Neural cell (in vitro differentiated cells): ENCODE data around the gene TOM1. TPM values are rescaled to one million over a fixed set of nuclear protein-coding genes. Genes with fewer than 3 reads are reported as not detected.

Source experiments
- H2AFZ ChIP-seq: fragments of 200-600, 300-800 bp; sonication (generic), shearing (Covaris generic); 2 replicates; pipeline ENCODE4 v1.6.0; 2014; ENCODE audit warnings: low read depth, mild to moderate bottlenecking, antibody characterized with exemption, low read length, moderate library complexity
- H3F3A ChIP-seq: fragments of 200-600 bp; shearing (Covaris generic); 2 replicates; pipeline ENCODE4 v1.6.1; 2016; ENCODE audit warnings: mild to moderate bottlenecking, moderate library complexity, mixed read lengths, antibody characterized with exemption, low read length; ENCODE audit not compliant: insufficient read depth, poor library complexity, severe bottlenecking
- H3K27ac ChIP-seq: fragments of 200-600, 300-800 bp; sonication (generic), shearing (Covaris generic); 2 replicates; pipeline ENCODE4 v1.5.1; 2014; ENCODE audit warnings: mild to moderate bottlenecking, low read length, moderate library complexity
- H3K27me3 ChIP-seq: fragments of 300-800, 200-600 bp; sonication (generic), shearing (Covaris generic); 2 replicates; pipeline ENCODE4 v1.6.0; 2014; ENCODE audit warnings: mild to moderate bottlenecking, low read depth, low read length, moderate library complexity; ENCODE audit not compliant: insufficient read depth
- H3K36me3 ChIP-seq: fragments of 300-800, 200-600 bp; sonication (generic), shearing (Covaris generic); 2 replicates; pipeline ENCODE4 v1.5.1; 2014; ENCODE audit warnings: mild to moderate bottlenecking, antibody characterized with exemption, low read length, moderate library complexity; ENCODE audit not compliant: insufficient read depth
- H3K4me2 ChIP-seq: fragments of 300-800, 200-600 bp; sonication (generic), shearing (Covaris generic); 2 replicates; pipeline ENCODE4 v1.6.0; 2014; ENCODE audit warnings: mild to moderate bottlenecking, low read length
- H3K4me3 ChIP-seq: fragments of 300-800, 200-600 bp; sonication (generic), shearing (Covaris generic); 2 replicates; pipeline ENCODE4 v1.5.1; 2014; ENCODE audit warnings: mild to moderate bottlenecking, low read length, moderate library complexity
- H3K79me2 ChIP-seq: fragments of 200-600 bp; shearing (Covaris generic); replicated peaks from 2 replicates; pipeline ENCODE4 v1.6.0; 2014; ENCODE audit warnings: mild to moderate bottlenecking, low read length, moderate library complexity; ENCODE audit not compliant: insufficient read depth
- H3K9ac ChIP-seq: fragments of 300-800, 200-600 bp; sonication (generic), shearing (Covaris generic); 2 replicates; pipeline ENCODE4 v1.6.1; 2016; ENCODE audit warnings: mild to moderate bottlenecking, low read length, mixed read lengths
- H3K9me2 ChIP-seq: fragments of 200-600 bp; shearing (Covaris generic); 2 replicates; pipeline ENCODE4 v1.6.1; 2016; ENCODE audit warnings: mild to moderate bottlenecking, low read length, mixed read lengths; ENCODE audit not compliant: insufficient read depth
- H3K9me3 ChIP-seq: fragments of 200-600, 300-800 bp; sonication (generic), shearing (Covaris generic); 2 replicates; pipeline ENCODE4 v1.6.1; 2016; ENCODE audit warnings: mild to moderate bottlenecking, mixed run types, low read length, moderate library complexity, mixed read lengths
- H4K20me1 ChIP-seq: fragments of 200-600 bp; shearing (Covaris generic); 2 replicates; pipeline ENCODE4 v1.6.1; 2016; ENCODE audit warnings: mild to moderate bottlenecking, mixed run types; ENCODE audit not compliant: insufficient read depth
- CTCF ChIP-seq: fragments of 450-650 bp; IDR thresholded peaks from 2 replicates; pipeline ENCODE4 v1.5.1; 2014; ENCODE audit warnings: antibody characterized with exemption, mild to moderate bottlenecking, moderate library complexity; ENCODE audit not compliant: poor library complexity, severe bottlenecking
- EP300 ChIP-seq: fragments of 450-650 bp; conservative IDR thresholded peaks from 2 replicates; pipeline ENCODE4 v1.6.1; 2014; ENCODE audit warnings: antibody characterized with exemption, mild to moderate bottlenecking, moderate library complexity; ENCODE audit not compliant: poor library complexity, severe bottlenecking
- EZH2 ChIP-seq: fragments of 200-600, 300-800 bp; shearing (Covaris generic), sonication (generic); IDR thresholded peaks from 2 replicates; pipeline ENCODE4 v1.6.1; 2014; ENCODE audit warnings: antibody characterized with exemption, low read length, borderline replicate concordance, mild to moderate bottlenecking; ENCODE audit not compliant: insufficient read depth, poor library complexity, severe bottlenecking
- MXI1 ChIP-seq: fragments of 450-650 bp; conservative IDR thresholded peaks from 2 replicates; pipeline ENCODE4 v1.6.1; 2014; ENCODE audit warnings: antibody characterized with exemption, mild to moderate bottlenecking; ENCODE audit not compliant: poor library complexity, severe bottlenecking
- POLR2AphosphoS5 ChIP-seq: IDR thresholded peaks from 2 replicates; pipeline ENCODE4 v1.6.1; 2012
- RAD21 ChIP-seq: fragments of 450-650 bp; conservative IDR thresholded peaks from 2 replicates; pipeline ENCODE4 v1.6.1; 2014; ENCODE audit warnings: antibody characterized with exemption, mild to moderate bottlenecking, moderate library complexity
- REST ChIP-seq: IDR thresholded peaks from 2 replicates; pipeline ENCODE4 v1.6.1; 2012; ENCODE audit warnings: borderline replicate concordance
- SMC3 ChIP-seq: fragments of 450-650 bp; conservative IDR thresholded peaks from 2 replicates; pipeline ENCODE4 v1.6.1; 2014; ENCODE audit warnings: antibody characterized with exemption, mild to moderate bottlenecking, moderate library complexity; ENCODE audit not compliant: poor library complexity
- TAF1 ChIP-seq: IDR thresholded peaks from 2 replicates; pipeline ENCODE4 v1.6.1; 2012; ENCODE audit warnings: low read depth
- polyA plus RNA-seq: library from polyadenylated mRNA; depleted of rRNA; stranded (reverse); fragments of >200 nt; gene quantifications from 2 replicates; pipeline ENCODE4 v1.2.3, GENCODE V29; 2014

TOM1 gene
- polyA plus RNA-seq, 1 donor from 2014 or later = 13.3 TPM

- Histone ChIP-seq H4K20me1 (no peaks in the 10 kb centered on the region), H3K27me3 (no peaks in the 10 kb centered on the region), H3F3A (no peaks in the 10 kb centered on the region), H3K9ac (no peak overlapping the region), H3K9me2 (no peaks in the 10 kb centered on the region), H3K9me3 (no peaks in the 10 kb centered on the region), H3K27ac (no peak overlapping the region), H2AFZ (no peak overlapping the region), H3K36me3 (no peaks in the 10 kb centered on the region), H3K4me3 (no peak overlapping the region), H3K79me2 (no peaks in the 10 kb centered on the region), H3K4me2 (no peak overlapping the region)
- TF ChIP-seq POLR2AphosphoS5 (no peak), MXI1 (no peak), SMC3 (no peak), EP300 (no peak)
These were observed 74.1 kb downstream of the TOM1 start for GRCh38 chr22:35373781-35374180.

GRCh38 chr22:35375031-35375430, 75.3 kb downstream of the TOM1 start:
- Histone ChIP-seq H3K9ac (no peak overlapping the region), H3K4me3 (no peak overlapping the region), H3K27ac (no peak overlapping the region), H4K20me1 (no peaks in the 10 kb centered on the region), H3K9me3 (no peaks in the 10 kb centered on the region), H3K79me2 (no peaks in the 10 kb centered on the region), H3K4me2 (no peak overlapping the region), H3F3A (no peaks in the 10 kb centered on the region), H3K36me3 (no peaks in the 10 kb centered on the region), H3K27me3 (no peaks in the 10 kb centered on the region), H3K9me2 (no peaks in the 10 kb centered on the region), H2AFZ (no peak overlapping the region)
- TF ChIP-seq RAD21 (no peak), EP300 (no peak), CTCF (no peak), SMC3 (no peak), REST (no peak), MXI1 (no peak), POLR2AphosphoS5 (no peak), TAF1 (no peak)

GRCh38 chr22:35375526-35375925, 75.8 kb downstream of the TOM1 start:
- Histone ChIP-seq H3K36me3 (no peaks in the 10 kb centered on the region), H3K9ac (no peak overlapping the region), H4K20me1 (no peaks in the 10 kb centered on the region), H3K4me2 (no peak overlapping the region), H2AFZ (no peak overlapping the region), H3K4me3 (no peak overlapping the region), H3K9me3 (no peaks in the 10 kb centered on the region), H3K27ac (no peak overlapping the region), H3F3A (no peaks in the 10 kb centered on the region), H3K79me2 (no peaks in the 10 kb centered on the region), H3K27me3 (no peaks in the 10 kb centered on the region), H3K9me2 (no peaks in the 10 kb centered on the region)
- no peak for TF ChIP-seq REST
- TF ChIP-seq EZH2 = no peak
- no peak for TF ChIP-seq RAD21
